GM18498 (cell line): Measurements from ENCODE around the gene CDKL4.
A peak's percentile ranks its signal among the peaks of the same experiment; 100 is the strongest.
"Not testable (repeated sequence)": the region's sequence is repeated elsewhere in the genome, so short reads cannot be mapped to it uniquely, and the experiment has no call there.

ENCODE experiments used
- ATAC-seq: cut with Tn5 transposase; IDR thresholded peaks from one replicate; pipeline ENCODE4 v1.9.1; 2021; ENCODE audit warnings: mild to moderate bottlenecking, moderate library complexity; ENCODE audit not compliant: unreplicated experiment

CDKL4 gene

DNA sequence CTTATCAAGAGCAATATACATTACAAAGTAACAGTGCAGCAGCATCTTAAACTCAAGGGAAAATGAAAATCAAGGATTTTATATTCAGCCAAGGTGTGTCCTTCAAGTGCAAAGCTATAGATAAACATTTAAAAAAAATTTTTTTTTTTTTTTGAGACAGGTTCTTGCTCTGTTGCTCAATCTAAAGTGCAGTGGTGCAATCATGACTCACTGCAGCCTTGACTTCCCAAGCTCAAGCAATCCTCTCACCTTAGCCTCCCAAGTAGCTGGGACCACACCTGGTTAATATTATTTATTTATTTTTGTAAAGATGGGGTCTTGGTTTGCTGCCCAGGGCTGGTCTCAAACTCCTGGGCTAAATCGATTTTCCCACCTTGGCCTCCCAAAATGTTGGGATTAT is 9.0 kb downstream of the CDKL4 start:
- ATAC-seq: no peak

DNA sequence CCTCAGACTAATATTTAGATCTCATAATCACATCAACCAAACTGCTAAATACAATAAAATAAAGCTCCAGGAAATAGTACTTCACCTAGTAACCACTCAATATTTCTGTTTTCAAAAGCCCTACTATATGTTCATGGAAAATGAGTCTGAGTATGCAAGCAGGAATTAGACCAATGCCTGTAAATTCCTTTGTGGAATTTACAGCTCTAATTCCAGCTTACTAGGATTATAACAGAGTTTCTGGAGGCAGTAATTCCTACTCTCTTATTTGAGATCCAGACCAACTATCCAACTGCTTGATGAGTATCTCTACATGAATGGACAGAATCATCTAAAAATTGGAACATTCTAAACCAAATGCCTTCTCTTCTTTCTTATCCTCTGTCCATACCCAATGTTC is 11.6 kb downstream of the CDKL4 start:
- ATAC-seq: no peak

DNA sequence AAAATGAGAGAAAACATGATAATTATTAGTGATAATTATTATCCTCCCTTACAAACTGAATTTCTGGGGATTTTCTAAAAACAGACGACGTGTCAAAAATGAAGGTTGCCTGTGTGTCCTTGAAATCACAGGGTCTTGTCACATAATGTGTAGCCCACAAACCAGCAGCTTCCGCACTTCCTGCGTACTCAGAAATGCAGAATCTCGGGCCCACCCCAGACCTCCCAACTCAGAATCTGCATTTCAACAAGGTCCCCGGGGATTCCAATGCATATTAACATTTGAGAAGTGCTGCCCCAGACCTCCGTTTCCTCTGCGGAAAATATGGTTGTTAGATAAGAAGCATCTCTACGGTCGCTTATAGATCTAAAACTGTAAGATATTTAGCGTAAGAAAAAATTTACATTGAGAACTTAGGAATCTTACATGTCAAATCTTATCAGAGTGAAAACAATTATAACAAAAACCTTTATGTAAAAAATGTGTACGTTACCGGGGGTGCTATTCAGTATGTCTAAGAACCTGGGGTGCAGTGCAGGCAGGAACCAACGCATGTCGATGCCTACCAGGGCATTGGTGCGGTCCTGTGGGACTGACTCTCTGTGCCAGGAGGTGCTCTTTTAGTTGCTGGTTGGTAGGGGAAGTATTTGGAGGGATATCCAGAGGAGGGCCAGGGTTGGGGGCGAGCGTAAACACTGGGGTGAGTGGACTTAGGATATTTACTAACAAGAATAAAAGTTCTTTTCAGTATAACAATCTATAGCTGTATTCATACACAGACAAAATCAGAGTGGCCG is 15.2 kb downstream of the CDKL4 start:
- ATAC-seq: peak; percentile 29

DNA sequence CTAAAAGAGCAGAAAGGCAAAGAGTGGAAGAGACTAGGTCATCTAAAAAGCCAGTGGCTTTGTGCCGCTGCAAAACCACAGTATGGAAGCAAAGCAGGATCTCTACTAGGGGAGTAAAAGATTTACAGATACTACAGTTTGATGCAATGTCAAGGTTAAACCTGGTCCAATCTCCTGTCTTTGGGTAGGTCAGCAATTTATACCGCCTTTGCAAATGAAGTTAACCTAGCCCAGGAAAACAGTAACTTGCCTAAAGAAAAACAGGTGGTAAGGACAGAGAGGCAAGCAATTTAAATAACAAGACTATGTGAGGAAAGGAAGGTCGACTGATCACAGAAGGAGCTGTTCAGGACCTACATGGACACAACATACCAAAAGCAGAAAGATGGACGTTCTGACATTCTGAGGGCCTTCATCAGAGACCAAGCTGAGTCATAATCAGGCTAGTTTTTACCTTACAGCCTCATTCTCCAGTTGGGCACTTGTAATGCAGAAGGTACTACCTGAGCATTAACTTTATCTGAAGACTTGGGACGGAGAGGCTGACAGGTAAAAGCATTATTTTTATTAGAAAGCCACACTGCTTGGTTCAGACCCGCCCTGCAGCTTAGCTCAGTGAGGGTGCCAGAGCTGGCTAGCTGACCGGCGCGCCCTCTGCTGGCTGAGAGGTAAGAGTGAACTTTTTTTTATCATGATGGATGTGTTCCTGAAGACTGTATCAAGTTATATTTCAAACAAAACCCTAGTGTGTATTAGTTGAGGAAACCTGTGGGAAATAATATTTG is 15.9 kb downstream of the CDKL4 start:
- peak; percentile 80 for ATAC-seq

DNA sequence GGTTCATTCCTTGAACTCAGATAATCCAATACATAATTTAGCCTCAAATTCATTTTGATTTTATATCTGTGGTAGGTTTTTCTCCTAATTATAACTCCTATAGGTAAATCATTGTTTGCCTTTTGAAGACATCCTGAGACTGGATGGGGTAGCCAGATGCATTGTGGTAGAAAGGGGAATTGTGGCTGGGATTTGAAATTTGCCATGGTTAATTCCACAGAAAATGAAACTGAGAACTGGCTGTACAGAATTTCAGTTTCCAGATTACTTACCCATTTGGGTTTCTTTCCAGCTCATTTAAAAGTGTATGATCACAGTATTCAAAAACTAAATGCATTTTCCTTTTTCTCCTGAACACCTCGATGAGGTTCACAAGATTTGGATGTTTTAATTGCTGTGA is 18.2 kb downstream of the CDKL4 start:
- ATAC-seq: no peak

DNA sequence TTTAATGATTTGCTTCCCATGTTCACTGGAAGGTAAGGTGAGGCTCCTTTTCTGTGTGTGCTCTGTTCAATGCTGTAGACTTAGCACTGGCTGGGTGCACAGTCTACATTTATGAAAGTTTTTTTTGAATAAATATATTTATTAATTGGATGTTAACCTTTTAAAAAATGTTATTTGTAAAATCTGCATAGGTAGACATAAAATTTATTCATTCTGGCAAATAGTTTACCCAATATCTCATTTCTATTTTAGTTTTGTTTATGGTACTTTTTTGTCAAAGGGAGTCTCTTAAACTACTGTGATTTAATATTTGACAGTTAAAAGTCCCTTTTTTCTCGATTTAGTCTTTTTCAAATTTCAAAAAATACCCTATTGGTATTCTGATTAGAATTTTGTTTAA is 19.9 kb downstream of the CDKL4 start:
- no peak for ATAC-seq

DNA sequence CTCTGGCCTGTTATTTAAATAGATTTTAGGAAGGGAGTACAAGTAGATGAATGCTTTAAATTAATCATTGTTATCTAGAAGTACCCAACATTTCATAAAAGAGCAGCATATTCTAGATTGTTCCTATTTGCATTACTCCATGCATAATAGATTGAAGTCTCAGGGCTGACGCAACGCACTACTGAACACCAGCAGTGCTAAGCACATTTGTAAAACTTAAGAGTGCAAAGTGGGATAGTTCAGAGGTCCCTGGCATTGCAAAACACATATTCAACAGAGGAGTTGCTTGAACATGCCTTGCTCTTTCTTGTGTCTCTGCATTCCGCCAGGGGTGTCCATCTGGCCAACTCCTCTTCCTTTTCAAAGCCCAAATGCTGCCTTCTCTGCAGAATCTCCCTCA is 22.3 kb downstream of the CDKL4 start:
- ATAC-seq: no peak

DNA sequence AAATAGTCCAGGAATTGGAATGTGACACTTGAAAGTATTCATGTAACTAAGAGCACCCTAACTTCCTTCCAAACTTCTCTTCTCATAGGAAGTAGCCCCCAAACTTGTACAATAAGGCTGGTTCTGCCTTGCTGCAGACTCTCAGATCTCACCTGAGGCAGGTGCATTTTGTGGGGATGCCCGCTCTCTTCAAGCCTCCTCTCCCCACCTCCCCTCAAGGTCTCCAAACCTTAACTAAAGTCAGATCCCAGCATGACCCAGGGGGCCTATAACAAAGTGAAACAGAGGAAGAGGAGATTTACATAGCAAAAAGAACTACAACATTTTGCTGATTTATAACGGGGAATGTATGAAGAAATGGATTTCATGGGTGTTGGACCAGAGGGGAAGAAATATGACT is 23.6 kb downstream of the CDKL4 start:
- no peak for ATAC-seq

DNA sequence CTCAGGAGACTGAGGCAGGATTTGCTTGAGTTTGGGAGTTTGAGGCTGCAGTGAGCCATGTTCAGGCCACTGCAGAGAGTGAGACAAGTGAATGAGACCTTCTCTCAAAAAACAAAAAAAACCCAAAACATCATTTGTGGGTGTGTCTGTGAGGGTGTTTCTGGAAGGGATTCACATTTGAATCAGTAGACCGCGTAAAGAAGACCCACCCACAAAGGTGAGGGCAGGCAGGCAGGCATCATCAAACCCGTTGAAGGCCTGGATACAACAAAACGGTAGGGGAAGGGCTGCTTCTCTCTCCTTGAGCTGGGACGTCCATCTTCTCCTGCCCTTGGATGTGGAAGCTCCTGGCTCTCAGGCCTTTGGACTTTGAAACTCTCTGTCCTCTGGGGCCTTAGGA is 25.4 kb downstream of the CDKL4 start:
- no peak for ATAC-seq

DNA sequence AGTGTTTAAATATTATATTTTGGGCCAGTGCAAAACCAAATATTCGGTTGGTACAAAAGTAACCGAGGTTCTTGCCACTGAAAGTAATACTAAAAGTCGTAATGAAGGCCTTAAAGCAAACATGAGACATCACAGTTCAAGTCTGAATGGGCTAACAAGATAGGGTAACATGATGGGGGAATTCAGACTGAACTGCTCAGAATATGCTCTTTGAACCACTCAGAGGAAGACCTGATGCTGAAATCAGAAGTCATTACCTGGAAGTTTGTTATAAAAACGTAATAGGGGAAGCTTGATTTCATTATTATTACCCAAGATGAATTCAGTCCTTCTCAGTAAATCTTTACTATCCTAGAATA is 26.6 kb downstream of the CDKL4 start:
- peak; percentile 58 for ATAC-seq

DNA sequence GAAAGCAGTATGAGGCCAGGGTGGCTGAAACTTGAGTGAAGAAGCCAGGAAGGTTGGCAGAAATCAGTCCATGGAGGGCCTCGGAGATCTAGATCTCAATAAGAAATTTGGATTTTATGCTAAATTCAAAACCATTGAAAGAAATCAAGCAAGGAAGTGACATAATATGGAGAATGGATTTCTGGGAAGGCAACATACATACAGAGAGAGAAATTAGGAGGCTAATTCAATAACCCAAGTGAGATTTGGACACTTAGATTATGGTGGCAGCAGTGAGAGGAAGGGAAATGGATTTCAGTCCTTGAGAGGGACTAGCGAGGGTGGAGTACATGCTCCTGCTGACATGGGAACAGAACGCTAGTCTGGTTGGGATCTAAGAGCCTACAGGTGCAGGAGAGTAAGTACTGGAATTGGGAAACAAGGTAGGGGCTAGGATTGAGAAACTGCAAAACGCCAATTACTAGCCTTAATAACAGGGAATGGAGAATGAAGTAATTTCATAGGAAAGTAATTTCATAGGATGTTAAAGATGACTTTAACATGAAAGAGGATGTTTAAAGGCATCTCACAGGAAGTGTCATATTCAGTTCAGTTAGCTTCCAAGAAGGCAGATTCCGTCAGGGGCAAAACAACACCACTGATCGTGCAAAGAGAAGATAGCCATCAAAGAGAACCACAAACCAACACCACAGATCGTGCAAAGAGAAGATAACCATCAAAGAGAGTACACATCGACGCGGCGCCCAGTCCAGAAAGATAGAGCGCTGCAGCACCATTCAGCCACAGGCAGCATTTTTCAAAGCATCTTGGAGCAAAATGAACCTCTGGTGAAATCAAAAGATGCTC is 27.2 kb downstream of the CDKL4 start:
- ATAC-seq: peak; percentile 76

DNA sequence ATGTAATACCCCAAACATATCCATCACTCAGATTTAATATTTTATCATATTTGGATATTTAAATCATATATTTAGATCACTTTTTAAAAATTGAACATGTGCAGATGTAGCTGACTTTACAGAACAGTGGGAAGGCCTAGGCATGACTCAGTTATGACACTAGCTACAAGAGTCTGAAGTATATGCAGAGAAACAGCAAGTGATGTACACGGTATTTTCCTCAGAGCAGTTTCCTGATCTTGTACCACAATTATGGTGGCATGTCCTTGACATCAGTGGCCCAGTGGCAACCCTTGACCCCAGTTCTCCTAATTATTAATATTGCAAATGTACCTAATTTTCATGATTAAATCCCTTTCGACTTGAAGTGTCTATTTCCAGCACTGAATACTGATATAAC is 28.2 kb downstream of the CDKL4 start:
- no peak for ATAC-seq

DNA sequence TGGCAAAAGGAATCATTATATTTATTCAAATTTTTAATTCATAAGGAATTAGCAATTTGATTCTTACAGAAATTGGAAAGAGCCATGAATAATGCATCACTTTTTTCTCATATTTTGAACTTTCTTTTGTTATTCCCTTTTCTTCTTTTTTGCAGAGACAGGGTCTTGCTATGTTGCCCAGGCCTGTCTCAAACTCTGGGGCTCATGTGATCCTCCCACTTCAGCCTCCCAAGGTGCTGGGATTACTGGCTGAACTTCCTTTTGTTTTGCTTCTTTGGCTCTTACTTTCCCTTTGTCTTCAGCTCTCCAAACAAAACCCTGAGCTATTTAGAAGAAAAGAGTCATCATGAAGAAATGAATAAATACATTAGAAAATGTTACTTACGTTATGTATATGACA is 30.8 kb downstream of the CDKL4 start:
- ATAC-seq: no peak

DNA sequence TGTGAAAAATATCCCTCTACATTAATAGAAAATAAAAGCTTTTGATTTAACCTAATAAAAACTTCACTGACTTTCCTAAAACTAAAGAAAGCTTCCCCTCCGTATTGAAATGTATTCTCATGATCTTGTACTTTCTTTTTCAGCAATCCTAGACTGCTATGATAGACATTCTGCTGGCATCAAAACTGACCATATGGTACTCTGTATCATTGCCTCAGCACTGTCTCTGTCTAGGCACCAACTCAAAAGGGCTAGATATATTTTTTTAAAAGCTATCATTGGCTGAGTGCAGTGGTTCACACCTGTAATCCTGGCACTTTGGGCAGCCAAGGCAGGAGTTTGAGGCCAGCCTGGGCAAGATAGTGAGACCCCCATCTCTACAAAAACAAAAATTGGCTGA is 32.9 kb downstream of the CDKL4 start:
- no peak for ATAC-seq

DNA sequence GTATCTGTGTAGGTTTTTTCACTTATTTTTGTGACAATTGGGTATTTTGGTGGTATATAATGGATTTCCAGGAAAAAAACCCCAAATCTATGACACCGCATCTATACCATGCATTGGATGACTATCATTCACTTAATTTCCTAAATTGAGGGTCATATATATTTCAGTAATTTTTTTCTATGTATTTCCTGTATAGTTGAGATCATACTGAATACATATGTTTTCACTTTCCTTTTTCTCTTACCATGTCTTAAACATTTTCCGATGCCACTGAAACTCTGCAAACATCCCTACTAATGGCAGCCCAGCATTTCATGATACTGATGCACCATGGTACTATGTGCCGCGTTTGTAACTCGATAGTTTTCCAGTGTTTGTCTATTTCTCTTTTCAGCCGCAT is 40.4 kb downstream of the CDKL4 start:
- ATAC-seq: no peak

DNA sequence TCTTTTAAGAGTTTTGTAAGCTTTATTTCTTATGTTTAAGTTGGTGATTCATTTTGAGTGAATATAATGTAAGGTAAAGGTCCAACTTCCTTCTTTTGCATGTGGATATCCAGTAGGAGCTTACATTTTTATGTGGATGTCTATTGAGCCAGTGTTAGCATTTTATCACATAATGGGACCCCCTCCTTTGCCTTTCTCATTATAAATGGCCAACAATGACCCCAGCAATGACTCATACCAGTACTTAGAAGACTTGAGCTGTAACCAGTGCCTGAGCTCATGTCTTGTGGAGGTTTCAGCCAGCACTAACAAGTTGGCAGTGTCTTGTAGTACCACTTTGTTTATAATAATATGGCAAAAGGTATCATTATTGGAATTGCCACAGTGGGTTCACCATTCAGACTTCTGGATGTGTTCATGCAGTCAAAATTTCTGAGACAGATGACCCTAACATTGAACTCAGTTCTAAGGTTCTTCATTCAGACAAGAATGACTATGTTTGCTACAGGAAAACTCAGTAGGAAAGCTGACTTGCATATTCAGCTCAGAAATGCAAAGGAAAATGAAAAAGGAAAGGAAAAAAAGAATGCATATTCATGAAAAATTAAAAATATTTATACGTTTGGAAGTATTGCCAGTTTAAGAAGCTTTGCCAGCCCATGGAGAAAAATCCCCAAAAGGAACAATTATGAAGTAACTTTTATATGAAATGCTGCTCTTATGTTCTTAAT is 41.0 kb downstream of the CDKL4 start:
- no peak for ATAC-seq

DNA sequence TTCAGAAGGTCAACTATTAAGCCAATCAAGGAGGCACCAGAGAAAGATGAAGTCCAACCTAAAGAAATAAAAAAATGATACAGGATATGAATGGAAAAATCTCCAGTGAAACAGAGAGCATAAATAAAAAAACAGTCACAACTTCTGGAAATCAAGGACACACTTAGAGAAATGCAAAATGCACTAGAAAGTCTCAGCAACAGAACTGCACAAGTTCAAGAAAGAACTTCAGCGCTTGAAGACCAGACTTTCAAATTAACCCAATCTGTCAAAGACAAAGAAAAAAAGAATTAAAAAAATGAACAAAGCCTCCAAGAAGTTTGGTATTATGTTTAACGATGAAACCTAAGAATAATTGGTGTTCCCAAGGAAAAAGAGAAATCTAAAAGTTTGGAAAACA is 46.8 kb downstream of the CDKL4 start:
- ATAC-seq: not testable (repeated sequence)

DNA sequence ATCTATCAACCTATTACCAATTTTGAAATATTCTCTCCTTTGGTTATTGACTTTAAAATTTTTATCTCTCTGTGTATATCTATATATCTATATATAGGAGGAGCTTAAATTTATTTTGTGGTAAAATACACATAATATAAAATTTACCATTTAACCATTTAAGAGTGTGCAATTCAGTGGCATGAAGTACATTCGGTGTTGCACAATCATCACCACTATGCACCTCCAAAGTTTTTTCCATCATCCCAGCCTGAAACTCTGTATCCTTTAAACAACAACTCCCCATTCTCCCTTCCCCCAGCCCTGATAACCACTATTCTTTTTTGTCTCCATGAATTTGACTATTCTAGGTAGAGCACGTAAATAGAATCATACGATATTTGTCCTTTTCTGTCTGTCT is 49.1 kb downstream of the CDKL4 start:
- ATAC-seq: no peak

DNA sequence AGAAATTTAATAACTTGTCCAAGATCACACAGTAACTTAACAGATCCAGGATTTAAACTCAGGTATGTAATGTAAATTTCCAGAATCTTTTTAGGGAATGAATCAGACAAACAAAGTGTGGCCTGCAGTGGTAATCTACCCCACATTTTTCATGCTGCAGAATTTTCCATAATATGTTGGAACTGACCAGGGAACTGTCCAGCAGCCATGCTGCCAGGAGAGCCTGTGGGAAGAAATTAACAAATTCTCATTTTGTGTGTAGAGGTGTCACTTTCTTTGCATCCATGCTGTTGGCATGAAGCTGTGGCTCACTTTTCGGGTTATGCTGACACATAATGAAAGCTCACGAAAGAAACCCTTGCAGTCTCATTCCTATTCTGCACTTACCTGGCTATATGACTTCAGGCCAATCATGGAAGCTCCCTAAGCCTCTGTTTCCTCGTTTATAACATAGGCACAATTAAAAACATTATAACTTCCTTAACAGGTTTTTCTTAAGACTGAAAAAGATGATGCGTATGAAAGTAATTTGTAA is 54.7 kb downstream of the CDKL4 start:
- ATAC-seq: no peak

DNA sequence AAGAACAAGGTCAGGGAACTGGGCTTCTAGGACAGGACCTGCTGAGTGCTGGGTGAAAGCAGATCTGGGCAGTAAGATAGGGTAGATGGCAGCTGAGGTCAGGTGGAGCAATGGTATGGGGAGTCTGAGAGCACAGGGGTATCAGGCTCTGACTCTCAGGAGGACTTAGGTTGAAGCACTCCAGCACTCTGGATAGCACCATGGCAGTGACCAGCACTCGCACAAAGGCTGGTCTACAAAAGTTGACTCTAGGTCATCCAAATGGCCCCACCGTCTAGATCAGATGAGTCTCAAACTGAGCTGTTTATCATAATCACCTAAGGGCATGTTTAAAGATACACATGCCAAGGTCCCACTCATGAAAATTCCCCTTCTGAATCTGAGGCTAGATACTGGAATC is 60.1 kb downstream of the CDKL4 start:
- no peak for ATAC-seq

DNA sequence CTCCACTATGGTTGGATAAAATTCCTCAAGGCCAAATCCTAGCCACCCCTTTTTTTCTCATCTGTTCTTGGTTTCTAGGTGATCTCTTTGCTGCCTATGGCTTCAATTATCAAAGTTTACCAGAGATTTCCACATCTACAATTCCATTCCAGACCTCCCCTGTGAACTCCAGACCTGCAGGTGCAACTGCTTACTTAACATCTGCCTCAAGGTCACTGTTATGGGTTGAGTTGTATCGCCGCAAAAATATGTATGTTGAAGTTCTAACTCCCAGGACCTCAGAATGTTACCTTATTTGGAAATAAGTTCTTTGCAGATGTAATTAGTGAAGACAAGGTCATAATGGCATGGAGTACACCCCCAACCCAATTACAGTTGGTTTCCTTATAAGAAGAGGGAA is 62.5 kb downstream of the CDKL4 start:
- no peak for ATAC-seq
